Body of pancreas (tissue), 4 donors: ENCODE measurements around the gene RBFOX2. TPM values are rescaled to one million over a fixed set of nuclear protein-coding genes. Genes with fewer than 3 reads are reported as not detected.
A peak's percentile ranks its signal among the peaks of the same experiment; 100 is the strongest.

Experiments used
- ATAC-seq: fragments of 150-250 bp; one replicate; pipeline ENCODE4 v1.9.1; 2016
- DNase-seq, 4 donors: peaks; one replicate each; pipeline ENCODE4 v3.0.0-alpha.2; 2019
- H3K27ac ChIP-seq, 4 donors: fragments of 200-600 bp; sonication (generic); 1 replicate in 3 of 4; 2 replicates in 1 of 4; pipeline versions ENCODE4 v1.5.1 to v1.6.1; 2016 to 2019; ENCODE audit warnings: mild to moderate bottlenecking in 1 of 4, mixed read lengths in 1 of 4, moderate library complexity in 1 of 4
- H3K27me3 ChIP-seq, 2 donors: fragments of 200-600 bp; sonication (generic); one replicate each; pipeline ENCODE4 v1.6.0; 2016; ENCODE audit warnings: mild to moderate bottlenecking in 1 of 2
- H3K36me3 ChIP-seq, 2 donors: fragments of 200-600 bp; sonication (generic); replicated peaks in 1 of 2; 2 replicates each; pipeline ENCODE4 v1.5.1; 2016; ENCODE audit warnings: low read depth in 2 of 2; ENCODE audit not compliant: insufficient read depth in 1 of 2
- H3K4me1 ChIP-seq: fragments of 200-600 bp; sonication (generic); one replicate; pipeline ENCODE4 v1.6.0; 2016
- H3K4me3 ChIP-seq, 2 donors: fragments of 200-600 bp; sonication (generic); 1 replicate in 1 of 2; 2 replicates in 1 of 2; pipeline ENCODE4 v1.5.1; 2016 to 2019
- H3K9me3 ChIP-seq, 3 donors: fragments of 200-600 bp; sonication (generic); 1 replicate in 2 of 3; 2 replicates in 1 of 3; pipeline ENCODE4 v1.5.1; 2016
- CTCF ChIP-seq, 7 experiments: fragments of 450-650 bp in 4 of 7; fragments of 200-600 bp in 3 of 7; sonication (generic) in 3 of 7; IDR thresholded peaks; one replicate each; pipeline ENCODE4 v1.5.1; 2016 to 2019; ENCODE audit warnings: antibody characterized with exemption in 7 of 7
- POLR2A ChIP-seq, 3 donors: fragments of 450-650 bp; IDR thresholded peaks; one replicate each; pipeline ENCODE4 v1.6.1; 2016; ENCODE audit warnings: antibody characterized with exemption in 3 of 3, mild to moderate bottlenecking in 2 of 3
- WGBS, 2 donors: methylation state at CpG; one replicate each; pipeline ENCODE4 v1.1.5; 2017; 5-methylcytosine and 5-hydroxymethylcytosine counted together
- intact Hi-C: fragments of 100-400 bp; cut with DNase I; formaldehyde crosslinking; loops from one replicate; pipeline ENCODE4 v1.15.1; 2023
- total RNA-seq, 2 donors: library from RNA; depleted of rRNA; stranded (reverse); fragments of >200 nt; gene quantifications; one replicate each; pipeline ENCODE4 v1.1.0, GENCODE V29; 2016

Gene RBFOX2
- total RNA-seq, 2 donors from 2014 or later = 28.7 to 31.1 TPM

GRCh38 chr22:35961480-35962295, 66.9 kb downstream of the RBFOX2 start:
- no peaks in the 10 kb centered on the region for H3K27me3 ChIP-seq
- no peak overlapping the region for H3K4me3 ChIP-seq
- H3K27ac ChIP-seq = peak overlapping the region in 1 of 4 donors; percentile 10
- H3K9me3 ChIP-seq = no peaks in the 10 kb centered on the region
- intact Hi-C loops = no loop called here
- H3K36me3 ChIP-seq = no peaks in the 10 kb centered on the region
- peaks cover 16% of the 10 kb centered on the region for H3K4me1 ChIP-seq
- DNase-seq (peak in 2 of 4 donors; percentile 16 to 28), ATAC-seq (peak; percentile 81)
- WGBS, 2 donors = 63 to 64% methylated on average over 5 of the region's 5 CpGs
- no peak for TF ChIP-seq POLR2A (IDR thresholded peaks at IDR 0.05)
- no peak for TF ChIP-seq CTCF (IDR thresholded peaks at IDR 0.05)

- H3K4me3 ChIP-seq = no peak overlapping the region
- H3K4me1 ChIP-seq = peaks cover 16% of the 10 kb centered on the region
- H3K27me3 ChIP-seq = no peaks in the 10 kb centered on the region
- no peak overlapping the region for H3K27ac ChIP-seq
- intact Hi-C loops = no loop called here
- 95 to 97% methylated on average over 2 of the region's 2 CpGs for WGBS, 2 donors
- TF ChIP-seq CTCF (IDR thresholded peaks at IDR 0.05) (no peak), POLR2A (IDR thresholded peaks at IDR 0.05) (no peak)
- ATAC-seq (no peak), DNase-seq (no peak)
- H3K36me3 ChIP-seq = no peaks in the 10 kb centered on the region
- no peaks in the 10 kb centered on the region for H3K9me3 ChIP-seq
These were observed 67.8 kb downstream of the RBFOX2 start for GRCh38 chr22:35960854-35961253.

- DNase-seq (no peak), ATAC-seq (no peak)
- peaks cover 16% of the 10 kb centered on the region for H3K4me1 ChIP-seq
- H3K27me3 ChIP-seq = no peaks in the 10 kb centered on the region
- intact Hi-C loops = no loop called here
- no peak overlapping the region for H3K27ac ChIP-seq
- 78 to 80% methylated on average over 5 of the region's 5 CpGs for WGBS, 2 donors
- TF ChIP-seq POLR2A (IDR thresholded peaks at IDR 0.05) (no peak), CTCF (IDR thresholded peaks at IDR 0.05) (no peak)
- no peak overlapping the region for H3K4me3 ChIP-seq
- no peaks in the 10 kb centered on the region for H3K36me3 ChIP-seq
- H3K9me3 ChIP-seq = no peaks in the 10 kb centered on the region
These were observed 69.4 kb downstream of the RBFOX2 start for GRCh38 chr22:35959121-35959800.

- intact Hi-C loops = no loop called here
These were observed 70.3 kb downstream of the RBFOX2 start for GRCh38 chr22:35958334-35958733.

More at GRCh38 chr22:35958334-35958733, 70.3 kb downstream of the RBFOX2 start:
- no peaks in the 10 kb centered on the region for H3K27me3 ChIP-seq
- ATAC-seq (no peak), DNase-seq (no peak)
- H3K9me3 ChIP-seq = no peaks in the 10 kb centered on the region
- no peaks in the 10 kb centered on the region for H3K36me3 ChIP-seq
- H3K27ac ChIP-seq = no peak overlapping the region
- peaks cover 16% of the 10 kb centered on the region for H3K4me1 ChIP-seq
- no peak overlapping the region for H3K4me3 ChIP-seq
- WGBS, 2 donors = 53 to 56% methylated on average over 2 of the region's 2 CpGs
- TF ChIP-seq CTCF (IDR thresholded peaks at IDR 0.05) (no peak), POLR2A (IDR thresholded peaks at IDR 0.05) (no peak)
